K562 (cell line): ENCODE data around the gene CRKL. TPM values are rescaled to one million over a fixed set of nuclear protein-coding genes. Genes with fewer than 3 reads are reported as not detected.

ENCODE experiments used
- CC2D1A ChIP-seq: fragments of 450-650 bp; IDR thresholded peaks from 2 replicates; pipeline ENCODE4 v1.6.1; 2017; ENCODE audit warnings: mild to moderate bottlenecking
- DMBX1 ChIP-seq: fragments of 250-450 bp; sonication (Bioruptor Pico); IDR thresholded peaks from 2 replicates; pipeline ENCODE4 v1.8.0; 2022; ENCODE audit warnings: inconsistent platforms, mild to moderate bottlenecking, moderate library complexity, borderline replicate concordance
- ELF1 ChIP-seq: fragments of 200-800 bp; sonication (Bioruptor generic); IDR thresholded peaks from 2 replicates; pipeline ENCODE4 v1.6.1; 2016; ENCODE audit warnings: missing genetic modification characterization, missing compliant biosample characterization
- KLF16 ChIP-seq: IDR thresholded peaks from 2 replicates; pipeline ENCODE4 v1.6.1; 2016; ENCODE audit warnings: antibody characterized with exemption
- LARP7 ChIP-seq: fragments of 450-650 bp; IDR thresholded peaks from 2 replicates; pipeline ENCODE4 v1.6.1; 2016
- MIER1 ChIP-seq: fragments of 450-650 bp; IDR thresholded peaks from 2 replicates; pipeline ENCODE4 v1.6.1; 2016; ENCODE audit warnings: antibody characterized with exemption, mild to moderate bottlenecking, low read depth
- NCOA1 ChIP-seq: fragments of 450-650 bp; IDR thresholded peaks from 2 replicates; pipeline ENCODE4 v1.6.1; 2016; ENCODE audit warnings: low read depth
- NEUROD1 ChIP-seq: fragments of 150-350 bp; IDR thresholded peaks from 2 replicates; pipeline ENCODE4 v1.6.1; 2014; ENCODE audit warnings: borderline replicate concordance, low read length, low read depth; ENCODE audit not compliant: partially characterized antibody
- PHF20 ChIP-seq: fragments of 450-650 bp; IDR thresholded peaks from 2 replicates; pipeline ENCODE4 v1.6.1; 2018; ENCODE audit not compliant: partially characterized antibody
- YBX1 ChIP-seq: fragments of 450-650 bp; IDR thresholded peaks from 2 replicates; pipeline ENCODE4 v1.7.1; 2016; ENCODE audit warnings: mild to moderate bottlenecking
- ZNF12 ChIP-seq: sonication (generic); formaldehyde crosslinking; IDR thresholded peaks from 2 replicates; pipeline ENCODE4 v1.4.0; 2020; ENCODE audit warnings: mild to moderate bottlenecking, missing genetic modification reagents
- ZNF121 ChIP-seq: sonication (generic); formaldehyde crosslinking; conservative IDR thresholded peaks from 2 replicates; pipeline ENCODE4 v1.8.0; 2022; ENCODE audit warnings: missing genetic modification reagents
- polyA plus RNA-seq, 8 experiments: library from polyadenylated mRNA; depleted of rRNA in 4 of 8; stranded (reverse) in 5 of 8; unstranded in 3 of 8; fragments of >200 nt; fragmentation: Nextera tagmentation in 2 of 8; fragmentation: Illumina TruSeq in 1 of 8; extraction: Ambion mirVana in 2 of 8; extraction: Trizol in 1 of 8; gene quantifications; 2 replicates each; pipeline versions ENCODE4 v1.2.1 to v1.2.3, GENCODE V29; 2011 to 2014; ENCODE audit warnings: inconsistent platforms in 1 of 8, missing spikeins in 1 of 8
- total RNA-seq, 7 experiments: library from RNA; depleted of rRNA in 6 of 7; stranded (reverse); fragments of >200 nt in 6 of 7; fragmentation: Illumina TruSeq in 2 of 7; extraction: Trizol in 2 of 7; gene quantifications; 2 replicates each; pipeline versions ENCODE4 v1.2.1 to v1.2.3, GENCODE V29; 2011 to 2021; ENCODE audit warnings: low replicate concordance in 1 of 7
- TF ChIP-seq, protein P1 (sequence below), 2 experiments: fragments of 450-650 bp; IDR thresholded peaks; 2 replicates each; pipeline ENCODE4 v1.6.1; 2016; ENCODE audit warnings: mild to moderate bottlenecking in 2 of 2, borderline replicate concordance in 1 of 2, low read depth in 1 of 2, moderate library complexity in 1 of 2
- TF ChIP-seq, protein P2 (sequence below), 2 experiments: fragments of 450-650 bp; IDR thresholded peaks; 2 replicates each; pipeline ENCODE4 v1.6.1; 2016
- TF ChIP-seq, protein P3 (sequence below): sonication (generic); formaldehyde crosslinking; IDR thresholded peaks from 2 replicates; pipeline ENCODE4 v1.8.0; 2022; ENCODE audit warnings: mild to moderate bottlenecking, missing genetic modification reagents, borderline replicate concordance

Gene CRKL
- total and polyA plus RNA-seq, 9 of the 15 experiments (the other 6 are each of a cell fraction or from before 2014, with no cell fraction given), result 100 to 263 (median 124) TPM

DNA sequence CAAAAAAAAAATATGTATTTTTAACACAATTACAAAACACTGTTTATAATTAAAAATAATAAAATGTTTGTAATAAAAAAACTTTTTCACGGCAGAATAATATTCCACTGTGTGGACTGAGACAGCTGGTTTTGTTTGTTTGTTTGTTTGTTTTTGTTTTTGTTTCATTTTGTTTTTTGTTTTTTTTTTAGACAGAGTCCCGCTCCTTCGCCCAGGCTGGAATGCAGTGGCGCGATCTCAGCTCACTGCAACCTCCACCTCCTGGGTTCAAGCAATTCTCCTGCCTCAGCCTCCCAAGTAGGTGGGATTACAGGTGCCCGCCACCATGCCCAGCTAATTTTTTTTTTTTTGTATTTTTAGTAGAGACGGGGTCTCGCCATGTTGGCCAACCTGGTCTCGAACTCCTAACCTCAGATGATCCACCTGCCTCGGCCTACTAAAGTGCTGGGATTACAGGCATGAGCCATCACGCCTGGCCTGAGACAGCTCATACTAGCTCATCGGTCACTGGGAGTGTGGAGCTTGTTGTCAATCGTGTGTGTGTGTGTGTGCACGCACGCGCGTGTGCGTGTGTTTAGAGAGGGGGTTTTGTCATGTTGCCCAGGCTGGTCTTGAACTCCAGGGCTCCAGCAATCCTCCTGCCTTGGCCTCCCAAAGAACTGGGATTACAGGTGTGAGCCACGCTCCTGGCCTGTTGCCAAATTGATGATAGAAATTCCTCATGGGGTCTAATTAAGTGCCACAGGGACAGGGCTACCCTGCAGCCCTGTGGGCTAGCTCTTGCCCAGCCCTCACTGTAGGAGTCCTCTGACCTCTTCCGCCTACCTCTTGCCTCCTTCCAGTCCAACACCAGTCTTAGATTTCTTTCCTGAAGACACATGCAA lies 42.6 kb downstream of the CRKL start (continued):
- TF ChIP-seq, protein P1, sequence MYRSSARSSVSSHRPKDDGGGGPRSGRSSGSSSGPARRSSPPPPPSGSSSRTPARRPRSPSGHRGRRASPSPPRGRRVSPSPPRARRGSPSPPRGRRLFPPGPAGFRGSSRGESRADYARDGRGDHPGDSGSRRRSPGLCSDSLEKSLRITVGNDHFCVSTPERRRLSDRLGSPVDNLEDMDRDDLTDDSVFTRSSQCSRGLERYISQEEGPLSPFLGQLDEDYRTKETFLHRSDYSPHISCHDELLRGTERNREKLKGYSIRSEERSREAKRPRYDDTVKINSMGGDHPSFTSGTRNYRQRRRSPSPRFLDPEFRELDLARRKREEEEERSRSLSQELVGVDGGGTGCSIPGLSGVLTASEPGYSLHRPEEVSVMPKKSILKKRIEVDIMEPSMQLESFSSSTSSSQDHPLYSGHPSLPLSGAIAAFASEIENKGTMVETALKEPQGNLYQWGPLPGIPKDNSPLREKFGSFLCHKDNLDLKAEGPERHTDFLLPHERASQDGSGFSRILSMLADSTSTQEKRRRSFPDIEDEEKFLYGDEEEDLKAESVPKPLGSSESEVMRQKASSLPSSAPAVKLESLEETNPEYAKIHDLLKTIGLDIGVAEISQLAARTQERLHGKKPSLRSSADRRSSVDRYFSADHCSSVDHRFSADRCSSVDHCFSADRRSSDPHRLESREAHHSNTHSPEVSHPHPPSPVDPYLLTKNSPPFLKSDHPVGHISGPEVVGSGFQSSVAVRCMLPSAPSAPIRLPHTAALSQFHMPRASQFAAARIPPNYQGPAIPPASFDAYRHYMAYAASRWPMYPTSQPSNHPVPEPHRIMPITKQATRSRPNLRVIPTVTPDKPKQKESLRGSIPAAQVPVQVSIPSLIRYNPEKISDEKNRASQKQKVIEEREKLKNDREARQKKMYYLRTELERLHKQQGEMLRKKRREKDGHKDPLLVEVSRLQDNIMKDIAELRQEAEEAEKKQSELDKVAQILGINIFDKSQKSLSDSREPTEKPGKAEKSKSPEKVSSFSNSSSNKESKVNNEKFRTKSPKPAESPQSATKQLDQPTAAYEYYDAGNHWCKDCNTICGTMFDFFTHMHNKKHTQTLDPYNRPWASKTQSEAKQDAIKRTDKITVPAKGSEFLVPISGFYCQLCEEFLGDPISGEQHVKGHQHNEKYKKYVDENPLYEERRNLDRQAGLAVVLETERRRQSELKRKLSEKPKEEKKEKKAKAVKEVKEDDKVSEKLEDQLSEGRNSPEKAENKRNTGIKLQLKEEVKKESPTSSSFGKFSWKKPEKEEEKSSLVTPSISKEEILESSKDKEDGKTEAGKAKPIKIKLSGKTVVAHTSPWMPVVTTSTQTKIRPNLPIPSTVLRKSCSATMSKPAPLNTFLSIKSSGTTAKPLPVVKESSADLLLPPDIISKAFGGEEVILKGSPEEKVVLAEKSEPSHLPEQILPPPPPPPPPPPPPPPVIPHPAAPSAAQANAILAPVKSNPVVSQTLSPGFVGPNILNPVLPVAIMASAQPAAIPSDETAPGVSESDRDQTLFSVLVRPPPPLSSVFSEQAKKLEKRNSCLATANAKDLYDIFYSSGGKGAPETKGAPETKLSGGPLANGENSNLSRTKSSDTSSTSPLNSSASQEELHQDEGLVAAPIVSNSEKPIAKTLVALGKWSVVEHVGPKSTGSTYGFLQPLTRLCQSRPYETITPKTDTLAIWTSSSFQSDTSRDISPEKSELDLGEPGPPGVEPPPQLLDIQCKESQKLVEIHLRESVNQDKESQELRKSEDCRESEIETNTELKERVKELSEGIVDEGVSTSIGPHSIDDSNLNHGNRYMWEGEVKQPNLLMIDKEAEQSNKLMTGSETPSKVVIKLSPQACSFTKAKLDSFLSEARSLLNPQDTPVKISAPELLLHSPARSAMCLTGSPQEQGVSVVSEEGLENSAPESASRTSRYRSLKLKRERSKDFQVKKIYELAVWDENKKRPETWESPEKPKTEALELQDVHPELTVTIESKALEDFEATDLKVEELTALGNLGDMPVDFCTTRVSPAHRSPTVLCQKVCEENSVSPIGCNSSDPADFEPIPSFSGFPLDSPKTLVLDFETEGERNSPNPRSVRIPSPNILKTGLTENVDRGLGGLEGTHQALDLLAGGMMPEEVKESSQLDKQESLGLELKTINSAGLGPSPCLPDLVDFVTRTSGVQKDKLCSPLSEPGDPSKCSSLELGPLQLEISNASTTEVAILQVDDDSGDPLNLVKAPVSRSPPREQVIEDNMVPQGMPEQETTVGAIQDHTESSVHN (IDR thresholded peaks at IDR 0.05; ENCODE audit: borderline replicate concordance in 1 of 2, low read depth in 1 of 2), result peak in 1 of 2 experiments; percentile 25; a peak in 1 of 4 replicates
- peak; percentile 29; the same call in 1 of the 2 replicates for TF ChIP-seq NCOA1
- TF ChIP-seq CC2D1A, result 0 out of 2 replicates have a peak, but pooled peaks have one; percentile 31
- peak; percentile 15 for TF ChIP-seq NEUROD1
- peak; percentile 51; the same call in 1 of the 2 replicates for TF ChIP-seq YBX1
- TF ChIP-seq, protein P2, sequence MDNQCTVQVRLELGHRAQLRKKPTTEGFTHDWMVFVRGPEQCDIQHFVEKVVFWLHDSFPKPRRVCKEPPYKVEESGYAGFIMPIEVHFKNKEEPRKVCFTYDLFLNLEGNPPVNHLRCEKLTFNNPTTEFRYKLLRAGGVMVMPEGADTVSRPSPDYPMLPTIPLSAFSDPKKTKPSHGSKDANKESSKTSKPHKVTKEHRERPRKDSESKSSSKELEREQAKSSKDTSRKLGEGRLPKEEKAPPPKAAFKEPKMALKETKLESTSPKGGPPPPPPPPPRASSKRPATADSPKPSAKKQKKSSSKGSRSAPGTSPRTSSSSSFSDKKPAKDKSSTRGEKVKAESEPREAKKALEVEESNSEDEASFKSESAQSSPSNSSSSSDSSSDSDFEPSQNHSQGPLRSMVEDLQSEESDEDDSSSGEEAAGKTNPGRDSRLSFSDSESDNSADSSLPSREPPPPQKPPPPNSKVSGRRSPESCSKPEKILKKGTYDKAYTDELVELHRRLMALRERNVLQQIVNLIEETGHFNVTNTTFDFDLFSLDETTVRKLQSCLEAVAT (IDR thresholded peaks at IDR 0.05), result peak; percentile 35 to 64; a peak in 2 of 4 replicates
- TF ChIP-seq PHF20, result peak; percentile 23
- TF ChIP-seq MIER1, result 0 out of 2 replicates have a peak, but pooled peaks have one; percentile 55
- TF ChIP-seq, protein P3, sequence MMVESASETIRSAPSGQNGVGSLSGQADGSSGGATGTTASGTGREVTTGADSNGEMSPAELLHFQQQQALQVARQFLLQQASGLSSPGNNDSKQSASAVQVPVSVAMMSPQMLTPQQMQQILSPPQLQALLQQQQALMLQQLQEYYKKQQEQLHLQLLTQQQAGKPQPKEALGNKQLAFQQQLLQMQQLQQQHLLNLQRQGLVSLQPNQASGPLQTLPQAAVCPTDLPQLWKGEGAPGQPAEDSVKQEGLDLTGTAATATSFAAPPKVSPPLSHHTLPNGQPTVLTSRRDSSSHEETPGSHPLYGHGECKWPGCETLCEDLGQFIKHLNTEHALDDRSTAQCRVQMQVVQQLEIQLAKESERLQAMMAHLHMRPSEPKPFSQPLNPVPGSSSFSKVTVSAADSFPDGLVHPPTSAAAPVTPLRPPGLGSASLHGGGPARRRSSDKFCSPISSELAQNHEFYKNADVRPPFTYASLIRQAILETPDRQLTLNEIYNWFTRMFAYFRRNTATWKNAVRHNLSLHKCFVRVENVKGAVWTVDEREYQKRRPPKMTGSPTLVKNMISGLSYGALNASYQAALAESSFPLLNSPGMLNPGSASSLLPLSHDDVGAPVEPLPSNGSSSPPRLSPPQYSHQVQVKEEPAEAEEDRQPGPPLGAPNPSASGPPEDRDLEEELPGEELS (CRISPR knock-in tag), result 0 out of 2 replicates have a peak, but pooled peaks have one; percentile 42
- no peak for TF ChIP-seq ELF1 (tag)
- TF ChIP-seq ZNF12 (CRISPR knock-in tag), result 0 out of 2 replicates have a peak, but pooled peaks have one; percentile 17
- TF ChIP-seq KLF16, result no peak
- TF ChIP-seq LARP7, result peak; percentile 55; the same call in 1 of the 2 replicates
- TF ChIP-seq DMBX1 (CRISPR knock-in tag), result 0 out of 2 replicates have a peak, but pooled peaks have one; percentile 13
- TF ChIP-seq ZNF121, result peak; percentile 92
